Activated T-cell treated with anti-CD3 and anti-CD28 coated beads, Interleukin-2, amount 50 U/mL, for 72 hours (primary cell): ENCODE data around the gene BTBD9. TPM values are rescaled to one million over a fixed set of nuclear protein-coding genes. Genes with fewer than 3 reads are reported as not detected.
A peak's percentile ranks its signal among the peaks of the same experiment; 100 is the strongest.

Experiments
- ATAC-seq, 2 donors: fragments of 150-1000 bp; cut with Tn5 transposase; replicated peaks in 1 of 2; 2 replicates each; pipeline ENCODE4 v1.10.0; 2021; ENCODE audit warnings: moderate library complexity in 2 of 2, mild to moderate bottlenecking in 1 of 2
- DNase-seq, 2 donors: peaks; one replicate each; pipeline ENCODE4 v3.0.0; 2021 to 2022; ENCODE audit warnings: mixed read lengths in 1 of 2
- H3K27ac Mint-ChIP-seq: one replicate; pipeline ENCODE4 v1.8.0; 2022; ENCODE audit warnings: mild to moderate bottlenecking, moderate library complexity, mixed read lengths
- H3K27me3 Mint-ChIP-seq: one replicate; pipeline ENCODE4 v1.8.0; 2022; ENCODE audit warnings: low read depth, mixed read lengths
- H3K36me3 Mint-ChIP-seq, 2 donors: one replicate each; pipeline ENCODE4 v1.8.0; 2022; ENCODE audit warnings: mixed read lengths in 2 of 2, mild to moderate bottlenecking in 1 of 2; ENCODE audit not compliant: insufficient read depth in 2 of 2
- H3K4me1 Mint-ChIP-seq: one replicate; pipeline ENCODE4 v1.8.0; 2022; ENCODE audit warnings: low read depth, mixed read lengths
- H3K4me3 Mint-ChIP-seq, 2 donors: one replicate each; pipeline ENCODE4 v1.8.0; 2022; ENCODE audit warnings: mild to moderate bottlenecking in 2 of 2, mixed read lengths in 2 of 2, moderate library complexity in 2 of 2
- H3K9me3 Mint-ChIP-seq, 2 donors: one replicate each; pipeline ENCODE4 v1.8.0; 2022; ENCODE audit warnings: mixed read lengths in 2 of 2
- total RNA-seq, 2 donors: library from RNA; stranded (reverse); gene quantifications; one replicate each; pipeline ENCODE4 v1.2.3, GENCODE V29; 2022

BTBD9 gene
- total RNA-seq, 2 donors from 2014 or later, result 19.8 to 24.9 TPM

DNA sequence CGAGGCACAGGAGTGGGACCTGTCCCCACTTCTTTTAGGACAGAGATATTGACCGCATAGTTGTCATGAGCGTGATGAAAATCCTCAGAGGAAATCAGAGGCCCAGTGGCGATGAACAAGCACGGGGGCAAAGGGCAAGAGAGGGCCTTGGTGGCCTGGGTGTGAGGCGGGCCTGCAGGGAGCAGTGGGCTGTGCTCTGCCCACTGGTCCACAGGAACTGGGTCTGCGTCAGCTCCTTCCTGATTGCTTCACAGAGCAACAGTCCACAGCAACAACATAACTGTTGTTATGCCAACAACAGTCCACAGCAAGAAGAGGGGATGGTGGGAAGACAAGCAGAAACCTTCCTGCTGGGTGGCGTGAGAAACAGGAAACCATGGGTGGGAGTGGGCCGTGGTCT lies 484.6 kb downstream of the BTBD9 start:
- H3K9me3 Mint-ChIP-seq, result no peaks in the 10 kb centered on the region
- peak overlapping the region; percentile 28 for H3K27ac Mint-ChIP-seq
- peaks cover 0 to 1% of the 10 kb centered on the region in 2 donors for H3K36me3 Mint-ChIP-seq
- ATAC-seq (no peak), DNase-seq (no peak)
- no peak overlapping the region for H3K4me3 Mint-ChIP-seq
- no peaks in the 10 kb centered on the region for H3K4me1 Mint-ChIP-seq
- H3K27me3 Mint-ChIP-seq, result no peaks in the 10 kb centered on the region

DNA sequence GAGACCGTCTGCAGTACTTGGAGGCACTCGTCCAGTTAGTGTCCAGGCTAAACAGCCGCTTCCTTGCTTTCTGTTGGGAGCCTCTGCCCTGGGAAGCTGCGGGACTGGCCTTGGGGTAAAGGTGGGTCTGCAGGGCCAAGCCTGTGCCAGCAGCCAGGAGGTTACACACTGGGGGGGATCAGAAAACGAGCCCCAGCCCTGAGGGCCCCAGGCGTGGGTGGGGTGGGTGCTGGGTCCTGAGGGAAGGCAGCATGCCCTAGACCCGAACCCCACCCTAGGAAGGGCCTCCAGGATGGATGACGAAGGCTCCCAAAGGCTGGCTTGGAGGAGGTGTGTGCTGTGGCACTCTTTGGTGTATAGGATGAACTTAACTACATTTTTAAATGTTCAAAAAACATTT lies 485.0 kb downstream of the BTBD9 start:
- Mint-ChIP-seq H3K4me1 (no peaks in the 10 kb centered on the region), H3K9me3 (no peaks in the 10 kb centered on the region), H3K27ac (no peak overlapping the region), H3K27me3 (no peaks in the 10 kb centered on the region), H3K36me3 (peaks cover 0 to 1% of the 10 kb centered on the region in 2 donors), H3K4me3 (no peak overlapping the region)
- DNase-seq (no peak), ATAC-seq (no peak)

DNA sequence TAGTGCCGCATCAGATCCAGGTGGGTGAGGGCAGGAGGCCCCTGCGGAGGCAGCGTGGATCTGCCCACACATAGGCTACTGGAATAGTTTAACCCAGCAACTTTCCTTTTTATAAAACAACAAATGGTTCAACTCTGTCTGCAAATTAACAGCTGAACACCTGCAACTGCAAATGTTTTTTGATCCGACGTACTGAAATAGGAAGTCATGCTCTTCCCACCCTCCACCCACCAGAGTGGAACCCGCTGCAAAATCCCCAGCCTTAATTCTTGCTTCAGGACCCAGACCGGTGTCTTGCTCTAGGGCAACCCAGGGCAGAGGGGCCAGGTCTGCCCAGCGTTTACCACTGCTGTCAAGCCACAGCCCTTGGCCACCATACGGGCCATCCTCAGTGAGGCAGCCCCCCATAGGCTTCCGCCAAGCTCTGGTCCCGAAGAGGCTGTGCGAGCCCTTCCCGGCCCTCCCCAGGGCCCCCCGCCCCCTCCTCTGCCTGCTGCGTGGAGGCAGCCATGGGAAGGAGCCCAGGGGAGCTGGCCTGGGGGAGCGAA lies 485.9 kb downstream of the BTBD9 start:
- H3K27ac Mint-ChIP-seq, result no peak overlapping the region
- ATAC-seq, result no peak

GRCh38 chr6:38153076-38153797 lies 486.5 kb downstream of the BTBD9 start:
- no peaks in the 10 kb centered on the region for H3K4me1 Mint-ChIP-seq
- H3K27me3 Mint-ChIP-seq, result no peaks in the 10 kb centered on the region
- no peaks in the 10 kb centered on the region for H3K9me3 Mint-ChIP-seq
- H3K36me3 Mint-ChIP-seq, result no peaks in the 10 kb centered on the region
- H3K4me3 Mint-ChIP-seq, result no peak overlapping the region
- H3K27ac Mint-ChIP-seq, result no peak overlapping the region
- DNase-seq, result no peak
- ATAC-seq, result no peak

More for the DNA sequence above, 485.9 kb downstream of the BTBD9 start:
- no peak for DNase-seq
- Mint-ChIP-seq H3K4me3 (no peak overlapping the region), H3K4me1 (no peaks in the 10 kb centered on the region), H3K9me3 (no peaks in the 10 kb centered on the region), H3K27me3 (no peaks in the 10 kb centered on the region), H3K36me3 (no peaks in the 10 kb centered on the region)

DNA sequence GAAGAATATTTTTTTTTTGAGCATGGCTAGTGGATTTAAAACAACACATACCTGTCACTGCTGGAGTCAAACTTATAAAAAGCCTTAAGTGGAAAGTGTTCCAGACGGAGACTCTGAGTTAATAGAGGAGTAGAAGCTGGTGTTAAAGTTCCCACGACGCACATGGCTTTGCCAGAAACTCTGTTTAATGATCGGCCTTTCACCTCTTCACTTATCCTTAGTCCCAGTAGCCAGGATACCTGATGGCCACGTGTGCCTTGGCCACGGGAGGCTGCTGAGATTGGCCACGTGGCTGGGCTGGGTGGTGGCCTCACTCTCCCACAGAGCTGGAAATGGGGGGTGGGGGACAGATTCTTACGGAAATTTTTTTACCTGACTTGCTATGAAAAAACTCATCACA lies 487.1 kb downstream of the BTBD9 start:
- Mint-ChIP-seq H3K9me3 (no peaks in the 10 kb centered on the region), H3K27me3 (no peaks in the 10 kb centered on the region), H3K4me1 (no peaks in the 10 kb centered on the region), H3K27ac (no peak overlapping the region), H3K4me3 (no peak overlapping the region), H3K36me3 (no peaks in the 10 kb centered on the region)
- DNase-seq (no peak), ATAC-seq (no peak)

GRCh38 chr6:38151580-38152500 lies 487.9 kb downstream of the BTBD9 start:
- Mint-ChIP-seq H3K4me1 (no peaks in the 10 kb centered on the region), H3K27me3 (no peaks in the 10 kb centered on the region), H3K4me3 (no peak overlapping the region), H3K9me3 (no peaks in the 10 kb centered on the region), H3K36me3 (no peaks in the 10 kb centered on the region), H3K27ac (no peak overlapping the region)
- DNase-seq, result no peak
- ATAC-seq, result no peak

GRCh38 chr6:38150681-38151296 lies 488.9 kb downstream of the BTBD9 start:
- ATAC-seq (no peak), DNase-seq (no peak)
- no peak overlapping the region for H3K4me3 Mint-ChIP-seq
- no peak overlapping the region for H3K27ac Mint-ChIP-seq
- H3K27me3 Mint-ChIP-seq, result no peaks in the 10 kb centered on the region
- no peaks in the 10 kb centered on the region for H3K36me3 Mint-ChIP-seq
- H3K9me3 Mint-ChIP-seq, result no peaks in the 10 kb centered on the region
- no peaks in the 10 kb centered on the region for H3K4me1 Mint-ChIP-seq

- H3K4me1 Mint-ChIP-seq, result no peaks in the 10 kb centered on the region
- H3K9me3 Mint-ChIP-seq, result no peaks in the 10 kb centered on the region
- H3K36me3 Mint-ChIP-seq, result no peaks in the 10 kb centered on the region
- H3K4me3 Mint-ChIP-seq, result no peak overlapping the region
- DNase-seq (no peak), ATAC-seq (no peak)
- no peaks in the 10 kb centered on the region for H3K27me3 Mint-ChIP-seq
- no peak overlapping the region for H3K27ac Mint-ChIP-seq
These were observed 489.7 kb downstream of the BTBD9 start for GRCh38 chr6:38150021-38150420.

DNA sequence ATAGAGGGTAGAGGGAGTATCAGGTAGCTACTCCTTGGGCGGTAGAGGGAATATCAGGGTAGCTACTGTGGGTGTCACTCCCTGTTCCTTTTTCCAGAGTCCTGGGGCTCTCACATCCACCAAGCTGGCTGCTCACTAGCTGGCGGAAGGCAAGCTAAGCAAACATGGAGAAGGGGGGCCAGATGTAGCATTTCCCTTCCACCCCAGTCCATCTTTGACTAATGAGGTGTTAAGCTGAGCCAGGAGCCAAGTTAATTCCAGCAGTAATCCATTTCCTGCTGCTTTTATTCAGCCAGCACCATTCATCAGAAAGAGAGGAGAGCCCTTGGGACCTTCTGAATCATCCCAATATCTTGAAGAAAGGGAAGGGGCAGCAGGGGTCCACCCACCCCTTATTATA lies 490.2 kb downstream of the BTBD9 start:
- no peak overlapping the region for H3K4me3 Mint-ChIP-seq
- DNase-seq, result no peak
- no peak overlapping the region for H3K27ac Mint-ChIP-seq
- H3K9me3 Mint-ChIP-seq, result no peaks in the 10 kb centered on the region
- no peak for ATAC-seq
- H3K4me1 Mint-ChIP-seq, result no peaks in the 10 kb centered on the region
- H3K27me3 Mint-ChIP-seq, result no peaks in the 10 kb centered on the region
- no peaks in the 10 kb centered on the region for H3K36me3 Mint-ChIP-seq

- Mint-ChIP-seq H3K27me3 (no peaks in the 10 kb centered on the region), H3K4me3 (no peak overlapping the region), H3K36me3 (no peaks in the 10 kb centered on the region), H3K9me3 (no peaks in the 10 kb centered on the region), H3K27ac (no peak overlapping the region), H3K4me1 (no peaks in the 10 kb centered on the region)
- ATAC-seq (no peak), DNase-seq (no peak)
These were observed 491.1 kb downstream of the BTBD9 start for GRCh38 chr6:38148606-38149005.

- no peak for DNase-seq
- peak overlapping the region; percentile 55 for H3K27ac Mint-ChIP-seq
- no peak overlapping the region for H3K4me3 Mint-ChIP-seq
- no peaks in the 10 kb centered on the region for H3K36me3 Mint-ChIP-seq
- peaks cover 4% of the 10 kb centered on the region for H3K4me1 Mint-ChIP-seq
- ATAC-seq, result no peak
- H3K9me3 Mint-ChIP-seq, result no peaks in the 10 kb centered on the region
- H3K27me3 Mint-ChIP-seq, result no peaks in the 10 kb centered on the region
These were observed 493.0 kb downstream of the BTBD9 start for GRCh38 chr6:38146734-38147027.

GRCh38 chr6:38146021-38146733 lies 493.6 kb downstream of the BTBD9 start:
- H3K9me3 Mint-ChIP-seq, result no peaks in the 10 kb centered on the region
- no peaks in the 10 kb centered on the region for H3K36me3 Mint-ChIP-seq
- ATAC-seq (no peak), DNase-seq (no peak)
- H3K27me3 Mint-ChIP-seq, result no peaks in the 10 kb centered on the region
- H3K4me3 Mint-ChIP-seq, result no peak overlapping the region
- H3K27ac Mint-ChIP-seq, result peak overlapping the region; percentile 55
- peaks cover 9% of the 10 kb centered on the region for H3K4me1 Mint-ChIP-seq
